ENCODE results near the gene MAFG. TPM values are rescaled to one million over a fixed set of nuclear protein-coding genes. Genes with fewer than 3 reads are reported as not detected.
A peak's percentile ranks its signal among the peaks of the same experiment; 100 is the strongest.

The MAFG gene
- total and polyA plus RNA-seq, 2 donors (not counting 3 experiments of a cell fraction or from before 2014, with no cell fraction given) = 27.6 to 35.0 TPM

DNA sequence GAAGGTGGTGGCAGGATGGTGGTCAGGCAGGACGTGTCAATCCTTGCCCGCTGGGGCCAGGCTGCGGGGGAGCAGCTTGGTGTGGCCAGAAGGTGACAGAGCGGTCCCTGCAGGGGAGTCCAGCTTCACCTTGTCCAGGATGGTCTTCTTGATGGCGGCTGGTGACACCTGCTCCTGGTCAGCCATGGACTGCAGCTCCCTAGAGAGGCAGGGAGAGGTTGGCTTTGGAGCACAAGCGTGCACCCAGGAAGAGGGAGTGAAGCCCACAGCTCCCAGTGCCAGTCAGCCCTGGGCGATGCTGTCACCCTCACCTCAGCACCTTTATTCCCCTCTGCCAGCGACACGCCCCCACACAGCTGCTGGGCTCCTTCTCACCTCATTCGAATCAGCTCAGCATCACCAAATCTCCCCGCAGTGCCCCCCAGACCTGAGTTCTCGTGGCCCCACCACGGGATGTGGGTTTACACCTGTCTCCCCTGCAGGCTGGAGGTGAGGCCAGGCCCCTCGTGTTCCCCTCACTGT lies 5.7 kb upstream of the MAFG start:
- Histone ChIP-seq H2AFZ (ENCODE audit: low read depth, low read length) (no peak overlapping the region), H3K4me3 (replicated peaks in 1 of 3; ENCODE audit: insufficient read depth in 1 of 3, low read depth in 1 of 3, low read length in 3 of 3) (no peak overlapping the region), H3K9me3 (replicated peaks; ENCODE audit: control insufficient read depth, insufficient read depth, low read length) (no peaks in the 10 kb centered on the region), H3K4me1 (ENCODE audit: control insufficient read depth, extremely low read depth, insufficient read depth, low read length) (peaks cover 7% of the 10 kb centered on the region), H3K36me3 (ENCODE audit: control insufficient read depth in 2 of 2, extremely low read depth in 1 of 2, insufficient read depth in 2 of 2, low read length in 2 of 2) (peaks cover 0 to 5% of the 10 kb centered on the region in 2 experiments), H3K27me3 (ENCODE audit: control insufficient read depth in 2 of 2, insufficient read depth in 2 of 2, low read length in 2 of 2) (no peaks in the 10 kb centered on the region), H3K9me1 (replicated peaks; ENCODE audit: control insufficient read depth, extremely low read depth, insufficient read depth, low read length) (no peaks in the 10 kb centered on the region), H3K9ac (replicated peaks; ENCODE audit: extremely low read depth, insufficient read depth, low read length) (no peak overlapping the region), H3K4me2 (ENCODE audit: insufficient read depth, low read length) (no peak overlapping the region), H3K27ac (ENCODE audit: insufficient read depth, low read depth, low read length) (no peak overlapping the region), H3K79me2 (ENCODE audit: control insufficient read depth, insufficient read depth, low read length) (peaks cover 8% of the 10 kb centered on the region), H4K20me1 (replicated peaks; ENCODE audit: control insufficient read depth, extremely low read depth, insufficient read depth, low read length) (no peaks in the 10 kb centered on the region)
- TF ChIP-seq, protein P1, sequence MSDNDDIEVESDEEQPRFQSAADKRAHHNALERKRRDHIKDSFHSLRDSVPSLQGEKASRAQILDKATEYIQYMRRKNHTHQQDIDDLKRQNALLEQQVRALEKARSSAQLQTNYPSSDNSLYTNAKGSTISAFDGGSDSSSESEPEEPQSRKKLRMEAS (IDR thresholded peaks at IDR 0.05; ENCODE audit: insufficient read depth, insufficient read length) = no peak
- TF ChIP-seq GATA2 (IDR thresholded peaks at IDR 0.05; ENCODE audit: insufficient read depth, insufficient read length, low read depth, low read length) (no peak), EZH2 (IDR thresholded peaks at IDR 0.05; ENCODE audit: borderline replicate concordance, low read depth, low read length, severe bottlenecking) (no peak), MYC (IDR thresholded peaks at IDR 0.05; ENCODE audit: low read depth, low read length) (no peak), POLR2AphosphoS5 (IDR thresholded peaks at IDR 0.05; ENCODE audit: insufficient read depth, low read depth, low read length) (peak; percentile 28), POLR2A (IDR thresholded peaks at IDR 0.05; ENCODE audit: low read depth, low read length) (peak; percentile 38)
- TF ChIP-seq, protein P2, sequence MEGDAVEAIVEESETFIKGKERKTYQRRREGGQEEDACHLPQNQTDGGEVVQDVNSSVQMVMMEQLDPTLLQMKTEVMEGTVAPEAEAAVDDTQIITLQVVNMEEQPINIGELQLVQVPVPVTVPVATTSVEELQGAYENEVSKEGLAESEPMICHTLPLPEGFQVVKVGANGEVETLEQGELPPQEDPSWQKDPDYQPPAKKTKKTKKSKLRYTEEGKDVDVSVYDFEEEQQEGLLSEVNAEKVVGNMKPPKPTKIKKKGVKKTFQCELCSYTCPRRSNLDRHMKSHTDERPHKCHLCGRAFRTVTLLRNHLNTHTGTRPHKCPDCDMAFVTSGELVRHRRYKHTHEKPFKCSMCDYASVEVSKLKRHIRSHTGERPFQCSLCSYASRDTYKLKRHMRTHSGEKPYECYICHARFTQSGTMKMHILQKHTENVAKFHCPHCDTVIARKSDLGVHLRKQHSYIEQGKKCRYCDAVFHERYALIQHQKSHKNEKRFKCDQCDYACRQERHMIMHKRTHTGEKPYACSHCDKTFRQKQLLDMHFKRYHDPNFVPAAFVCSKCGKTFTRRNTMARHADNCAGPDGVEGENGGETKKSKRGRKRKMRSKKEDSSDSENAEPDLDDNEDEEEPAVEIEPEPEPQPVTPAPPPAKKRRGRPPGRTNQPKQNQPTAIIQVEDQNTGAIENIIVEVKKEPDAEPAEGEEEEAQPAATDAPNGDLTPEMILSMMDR (IDR thresholded peaks at IDR 0.05; ENCODE audit: extremely low read depth in 1 of 2, insufficient read depth in 1 of 2, low read depth in 1 of 2, low read length in 2 of 2) = no peak
- no TSS peak for BruUV-seq (replicated peaks)
- FAIRE-seq (no peak), DNase-seq (ENCODE audit: low read depth, low spot score) (no peak)
- intact Hi-C loops (cut with micrococcal nuclease) = no loop called here
- dilution Hi-C loops (cut with MboI; ENCODE audit: extremely low pct_ligation_motif_present, low sequenced_read_pairs) = no loop called here
- ChIA-PET POLR2A (interaction anchor here (0.5 kb wide), 1 partner anchor 191 kb away, joined by 3 read pairs; no protein-coding TSS in a partner anchor), CTCF (interaction anchor here (1.3 kb wide), 1 partner anchor 22 kb away, joined by 3 read pairs; no protein-coding TSS in a partner anchor)

All from endothelial cell of umbilical vein (primary cell).